IPS-18a (cell line): ENCODE results near the gene KIF1A.

Experiments used
- H3K27ac ChIP-seq: one replicate; pipeline ENCODE4 v1.5.1; 2013; ENCODE audit warnings: low read length
- H3K27me3 ChIP-seq: one replicate; pipeline ENCODE4 v1.6.1; 2013; ENCODE audit warnings: mild to moderate bottlenecking, low read length; ENCODE audit not compliant: control insufficient read depth, insufficient read depth
- H3K36me3 ChIP-seq: one replicate; pipeline ENCODE4 v1.6.1; 2013; ENCODE audit warnings: low read depth, low read length; ENCODE audit not compliant: control insufficient read depth
- H3K4me1 ChIP-seq: one replicate; pipeline ENCODE4 v1.6.1; 2013; ENCODE audit warnings: low read depth, low read length; ENCODE audit not compliant: control insufficient read depth
- H3K4me3 ChIP-seq: one replicate; pipeline ENCODE4 v1.5.1; 2013; ENCODE audit warnings: low read length
- H3K9ac ChIP-seq: one replicate; pipeline ENCODE4 v1.6.1; 2013; ENCODE audit warnings: mild to moderate bottlenecking, low read length, moderate library complexity
- H3K9me3 ChIP-seq: one replicate; pipeline ENCODE4 v1.6.1; 2013; ENCODE audit warnings: low read depth, low read length; ENCODE audit not compliant: control insufficient read depth

The KIF1A gene

GRCh38 chr2:240742602-240743095 lies 77.4 kb downstream of the KIF1A start:
- peaks cover 94% of the 10 kb centered on the region for H3K36me3 ChIP-seq
- no peak overlapping the region for H3K9ac ChIP-seq
- no peak overlapping the region for H3K27ac ChIP-seq
- no peak overlapping the region for H3K4me3 ChIP-seq
- no peaks in the 10 kb centered on the region for H3K4me1 ChIP-seq
- H3K9me3 ChIP-seq, result no peaks in the 10 kb centered on the region
- H3K27me3 ChIP-seq, result no peaks in the 10 kb centered on the region

GRCh38 chr2:240741091-240741490 lies 78.9 kb downstream of the KIF1A start:
- peaks cover 92% of the 10 kb centered on the region for H3K36me3 ChIP-seq
- H3K27me3 ChIP-seq, result no peaks in the 10 kb centered on the region
- no peak overlapping the region for H3K9ac ChIP-seq

DNA sequence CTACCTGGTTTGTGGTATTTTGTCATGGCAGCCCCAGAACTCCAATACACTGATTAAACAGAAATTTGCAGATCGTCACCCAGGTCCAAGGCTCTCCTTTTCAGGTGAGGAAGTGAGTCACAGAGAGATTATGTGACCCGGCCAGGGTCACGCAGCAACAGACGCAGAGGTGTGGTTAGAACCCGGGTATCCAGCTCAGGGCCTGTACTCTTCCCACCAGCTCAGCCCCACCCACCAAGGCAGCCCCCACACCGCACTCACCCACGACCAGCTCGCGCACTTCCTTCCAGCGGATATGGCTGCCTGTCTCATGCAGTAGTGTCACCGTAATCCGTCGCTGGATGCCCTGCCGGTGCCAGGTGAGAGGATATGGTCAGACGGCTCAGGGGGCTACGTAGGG lies 80.2 kb downstream of the KIF1A start:
- H3K4me3 ChIP-seq, result no peak overlapping the region
- no peak overlapping the region for H3K27ac ChIP-seq
- no peaks in the 10 kb centered on the region for H3K4me1 ChIP-seq
- H3K9me3 ChIP-seq, result no peaks in the 10 kb centered on the region
- no peak overlapping the region for H3K9ac ChIP-seq
- H3K27me3 ChIP-seq, result no peaks in the 10 kb centered on the region
- H3K36me3 ChIP-seq, result peaks cover 84% of the 10 kb centered on the region

More at GRCh38 chr2:240741091-240741490, 78.9 kb downstream of the KIF1A start:
- Histone ChIP-seq H3K27ac (no peak overlapping the region), H3K9me3 (no peaks in the 10 kb centered on the region), H3K4me3 (no peak overlapping the region), H3K4me1 (no peaks in the 10 kb centered on the region)

GRCh38 chr2:240737958-240738357 lies 82.1 kb downstream of the KIF1A start:
- Histone ChIP-seq H3K27me3 (no peaks in the 10 kb centered on the region), H3K9ac (no peak overlapping the region), H3K4me1 (no peaks in the 10 kb centered on the region), H3K27ac (no peak overlapping the region), H3K36me3 (peaks cover 86% of the 10 kb centered on the region), H3K9me3 (no peaks in the 10 kb centered on the region), H3K4me3 (no peak overlapping the region)

DNA sequence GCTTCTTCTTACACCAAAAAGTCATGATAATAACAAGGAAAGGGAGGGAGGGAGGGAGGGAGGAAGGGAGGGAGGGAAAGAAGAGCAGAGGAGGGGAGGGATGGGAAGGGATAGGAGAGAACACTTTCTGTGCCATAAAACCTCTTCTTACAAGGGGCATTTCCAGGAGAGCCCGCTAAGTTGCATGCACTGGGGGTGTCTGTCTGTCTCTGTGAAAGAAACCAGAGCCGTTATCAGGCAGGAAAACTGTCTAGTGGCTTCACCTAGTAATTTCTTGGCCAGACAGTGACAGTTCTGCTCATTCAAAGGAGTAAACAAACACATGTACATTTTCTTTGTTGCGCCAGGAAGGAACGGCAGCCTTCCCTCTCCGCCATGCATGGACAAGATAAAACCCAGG lies 82.5 kb downstream of the KIF1A start:
- Histone ChIP-seq H3K27ac (no peak overlapping the region), H3K27me3 (no peaks in the 10 kb centered on the region), H3K4me3 (no peak overlapping the region), H3K36me3 (peaks cover 83% of the 10 kb centered on the region), H3K9ac (no peak overlapping the region), H3K9me3 (no peaks in the 10 kb centered on the region), H3K4me1 (no peaks in the 10 kb centered on the region)

- H3K36me3 ChIP-seq, result peaks cover 74% of the 10 kb centered on the region
- H3K27ac ChIP-seq, result no peak overlapping the region
- no peaks in the 10 kb centered on the region for H3K4me1 ChIP-seq
- H3K4me3 ChIP-seq, result no peak overlapping the region
- H3K27me3 ChIP-seq, result no peaks in the 10 kb centered on the region
- H3K9ac ChIP-seq, result no peak overlapping the region
- no peaks in the 10 kb centered on the region for H3K9me3 ChIP-seq
These were observed 83.5 kb downstream of the KIF1A start for GRCh38 chr2:240736281-240737250.

DNA sequence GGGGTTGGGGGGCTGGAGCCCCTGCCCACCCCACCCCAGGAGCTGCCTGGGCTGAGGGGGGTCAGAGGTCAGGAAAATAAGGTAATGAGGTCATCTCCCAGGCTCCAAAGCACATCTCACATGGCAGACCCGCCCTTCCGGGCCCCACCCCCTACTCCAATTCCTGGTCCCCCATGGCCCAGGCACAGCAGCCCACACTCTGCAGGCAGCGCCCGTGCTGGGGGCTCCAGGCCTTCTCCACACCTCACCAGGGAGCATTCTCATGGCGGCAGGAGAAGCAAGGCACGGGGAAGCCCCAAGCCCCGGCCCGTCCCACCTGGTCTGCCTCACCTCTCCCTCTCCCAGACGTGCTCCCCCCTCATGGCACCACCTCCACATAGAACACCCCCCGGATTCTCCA lies 84.5 kb downstream of the KIF1A start:
- Histone ChIP-seq H3K9me3 (no peaks in the 10 kb centered on the region), H3K27ac (no peak overlapping the region), H3K9ac (no peak overlapping the region), H3K36me3 (peaks cover 63% of the 10 kb centered on the region), H3K4me1 (no peaks in the 10 kb centered on the region), H3K4me3 (no peak overlapping the region), H3K27me3 (no peaks in the 10 kb centered on the region)

GRCh38 chr2:240734756-240735155 lies 85.3 kb downstream of the KIF1A start:
- Histone ChIP-seq H3K4me1 (no peaks in the 10 kb centered on the region), H3K4me3 (no peak overlapping the region), H3K9me3 (no peaks in the 10 kb centered on the region), H3K9ac (no peak overlapping the region), H3K36me3 (peaks cover 56% of the 10 kb centered on the region), H3K27me3 (no peaks in the 10 kb centered on the region), H3K27ac (no peak overlapping the region)

DNA sequence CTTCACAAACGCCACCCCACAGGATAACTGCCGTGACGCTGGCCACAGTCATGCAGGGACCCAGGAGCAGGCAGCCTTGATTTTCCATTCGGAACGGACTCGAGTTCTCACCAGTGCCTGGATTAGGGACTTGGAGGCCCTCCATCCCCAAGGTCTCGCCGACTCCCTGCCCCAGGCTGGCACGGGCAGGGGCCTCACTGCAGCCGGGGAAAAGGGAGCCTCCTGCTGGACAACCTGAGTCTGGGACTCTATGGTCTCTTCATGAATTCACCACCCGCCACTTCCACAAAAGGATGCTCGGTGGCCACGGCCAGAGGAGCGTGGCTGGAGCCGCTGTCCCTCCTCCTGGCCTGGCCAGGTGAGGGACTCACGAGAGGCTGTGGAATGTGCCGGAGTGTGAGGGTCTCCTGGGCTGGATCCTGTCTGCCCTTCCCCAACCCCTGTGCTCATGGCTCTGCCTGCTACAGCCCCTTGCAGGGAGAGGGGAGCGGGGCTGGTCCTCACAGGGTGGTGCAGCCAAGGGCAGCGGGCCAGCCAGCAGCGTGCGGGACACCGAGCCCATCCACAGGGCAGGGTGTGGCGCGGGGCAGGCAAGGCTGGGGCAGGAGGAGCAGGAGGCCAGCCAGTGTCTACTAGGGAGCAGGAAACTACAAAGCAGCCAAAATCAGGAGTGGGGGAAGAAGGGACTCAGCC lies 86.1 kb downstream of the KIF1A start:
- Histone ChIP-seq H3K27me3 (no peaks in the 10 kb centered on the region), H3K27ac (no peak overlapping the region)

GRCh38 chr2:240732911-240733622 lies 87.0 kb downstream of the KIF1A start:
- H3K36me3 ChIP-seq, result peaks cover 40% of the 10 kb centered on the region
- no peaks in the 10 kb centered on the region for H3K9me3 ChIP-seq
- no peaks in the 10 kb centered on the region for H3K4me1 ChIP-seq
- H3K27me3 ChIP-seq, result no peaks in the 10 kb centered on the region
- H3K27ac ChIP-seq, result no peak overlapping the region
- H3K9ac ChIP-seq, result no peak overlapping the region
- no peak overlapping the region for H3K4me3 ChIP-seq

More for the DNA sequence above, 86.1 kb downstream of the KIF1A start:
- peaks cover 49% of the 10 kb centered on the region for H3K36me3 ChIP-seq
- no peak overlapping the region for H3K9ac ChIP-seq
- no peak overlapping the region for H3K4me3 ChIP-seq
- H3K9me3 ChIP-seq, result no peaks in the 10 kb centered on the region
- no peaks in the 10 kb centered on the region for H3K4me1 ChIP-seq

GRCh38 chr2:240732184-240732583 lies 87.8 kb downstream of the KIF1A start:
- H3K4me1 ChIP-seq, result no peaks in the 10 kb centered on the region
- H3K4me3 ChIP-seq, result no peak overlapping the region
- H3K9me3 ChIP-seq, result no peaks in the 10 kb centered on the region
- H3K27me3 ChIP-seq, result no peaks in the 10 kb centered on the region
- no peak overlapping the region for H3K9ac ChIP-seq
- H3K27ac ChIP-seq, result no peak overlapping the region
- H3K36me3 ChIP-seq, result peaks cover 33% of the 10 kb centered on the region
